Muscle layer of colon (tissue), 2 donors: ENCODE data around the gene SIK3.
"Not testable (repeated sequence)": the region's sequence is repeated elsewhere in the genome, so short reads cannot be mapped to it uniquely, and the experiment has no call there.

Experiments
- H3K27ac ChIP-seq: one replicate; pipeline ENCODE4 v1.7.0; 2013; ENCODE audit warnings: low read depth, mild to moderate bottlenecking, low read length, moderate library complexity
- H3K27me3 ChIP-seq, 2 donors: one replicate each; pipeline ENCODE4 v1.7.0; 2013; ENCODE audit warnings: low read length in 2 of 2, mild to moderate bottlenecking in 2 of 2; ENCODE audit not compliant: insufficient read depth in 2 of 2, control insufficient read depth in 1 of 2
- H3K36me3 ChIP-seq: one replicate; pipeline ENCODE4 v1.7.0; 2013; ENCODE audit warnings: mild to moderate bottlenecking, low read length; ENCODE audit not compliant: insufficient read depth
- H3K4me1 ChIP-seq: one replicate; pipeline ENCODE4 v1.7.0; 2013; ENCODE audit warnings: mild to moderate bottlenecking, low read length; ENCODE audit not compliant: insufficient read depth
- H3K4me3 ChIP-seq, 2 donors: one replicate each; pipeline ENCODE4 v1.7.0; 2013; ENCODE audit warnings: low read length in 2 of 2, low read depth in 1 of 2, mild to moderate bottlenecking in 1 of 2, moderate library complexity in 1 of 2
- H3K9ac ChIP-seq: one replicate; pipeline ENCODE4 v1.7.0; 2013; ENCODE audit warnings: low read length
- H3K9me3 ChIP-seq: one replicate; pipeline ENCODE4 v1.7.0; 2013; ENCODE audit warnings: mild to moderate bottlenecking, low read length
- donor health status: abdominal sarcoma.
- donor health status: Adenocarcinoma of cecum.

Gene SIK3

DNA sequence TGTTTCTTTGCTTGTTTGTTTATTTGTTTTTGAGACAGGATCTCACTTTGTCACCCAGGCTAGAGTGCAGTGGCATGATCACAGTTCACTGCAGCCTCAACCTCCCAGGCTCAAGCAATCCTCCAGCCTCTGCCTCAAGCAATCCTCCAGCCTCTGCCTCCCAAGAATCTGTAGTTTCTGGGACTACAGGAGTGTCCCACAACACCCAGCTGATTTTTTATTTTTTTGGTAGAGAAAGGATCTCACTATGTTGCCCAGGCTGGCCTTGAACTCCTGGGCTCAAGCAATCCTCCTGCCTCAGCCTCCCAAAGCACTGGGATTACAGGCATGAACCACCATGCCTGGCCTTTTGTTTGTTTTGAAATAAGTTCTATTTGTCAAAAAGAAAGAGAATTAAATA, 296.6 kb downstream of the SIK3 start:
- H3K9me3 ChIP-seq, H3K27ac ChIP-seq, H3K27me3 ChIP-seq, H3K9ac ChIP-seq, H3K4me3 ChIP-seq, H3K36me3 ChIP-seq, H3K4me1 ChIP-seq: not testable (repeated sequence)

DNA sequence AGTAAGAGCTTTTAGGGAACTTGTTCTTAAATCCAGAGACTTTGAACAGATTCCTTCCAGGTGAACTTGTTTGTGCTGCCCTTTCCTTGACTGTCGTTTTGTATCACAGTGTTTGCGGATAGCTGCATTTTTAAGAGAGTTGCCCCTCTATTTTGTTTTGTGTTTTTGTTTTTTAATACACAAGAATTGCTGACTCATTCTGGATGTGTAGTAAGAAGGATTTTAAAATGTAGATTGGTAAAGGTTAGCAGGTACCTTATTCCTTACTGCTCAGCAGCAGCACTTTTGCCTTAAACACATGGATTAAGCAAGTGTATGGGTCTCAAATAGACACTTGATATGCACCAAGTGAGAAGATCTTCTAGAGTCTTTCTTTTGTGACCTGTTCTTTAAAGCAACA, 297.6 kb downstream of the SIK3 start:
- Histone ChIP-seq H3K4me1 (no peaks in the 10 kb centered on the region), H3K27ac (no peak overlapping the region), H3K36me3 (no peaks in the 10 kb centered on the region), H3K27me3 (no peaks in the 10 kb centered on the region), H3K9me3 (no peaks in the 10 kb centered on the region), H3K4me3 (no peak overlapping the region), H3K9ac (no peak overlapping the region)

DNA sequence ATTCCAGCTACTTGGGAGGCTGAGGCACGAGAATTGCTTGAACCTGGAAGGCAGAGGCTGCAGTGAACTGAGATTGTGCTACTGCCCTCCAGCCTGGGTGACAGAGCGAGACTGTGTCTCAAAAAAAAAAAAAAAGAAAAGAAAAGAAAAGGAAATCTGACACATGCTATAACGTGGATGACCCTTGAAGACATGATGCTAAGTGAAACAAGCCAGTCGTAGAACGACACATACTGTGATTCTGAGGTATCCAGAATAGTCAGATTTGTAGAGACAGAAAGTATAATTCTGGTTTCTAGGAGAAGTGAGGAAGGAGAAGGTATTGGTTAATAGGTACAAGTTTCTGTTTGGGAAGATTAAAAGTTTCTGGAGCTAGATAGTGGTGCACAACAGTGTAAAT, 299.9 kb downstream of the SIK3 start:
- Histone ChIP-seq H3K9me3 (no peaks in the 10 kb centered on the region), H3K4me3 (no peak overlapping the region), H3K4me1 (no peaks in the 10 kb centered on the region), H3K27me3 (no peaks in the 10 kb centered on the region), H3K36me3 (no peaks in the 10 kb centered on the region), H3K9ac (no peak overlapping the region), H3K27ac (no peak overlapping the region)

DNA sequence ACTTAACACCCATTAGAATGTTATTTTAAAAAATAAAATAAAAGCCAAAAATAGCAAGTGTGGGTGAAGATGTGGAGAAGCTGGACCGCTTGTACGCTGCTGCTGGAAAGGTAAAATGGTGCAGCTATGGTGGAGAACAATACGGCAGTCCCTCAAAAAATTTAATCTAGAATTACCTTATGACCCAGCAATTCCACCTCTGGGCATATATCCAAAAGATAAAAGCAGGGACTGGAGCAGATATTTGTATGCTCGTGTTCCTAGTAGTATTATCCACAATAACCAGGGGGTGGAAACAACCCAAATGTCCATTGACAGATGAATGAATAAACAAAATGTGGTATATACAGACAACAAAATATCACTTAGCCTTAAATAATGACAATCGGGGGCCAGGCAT, 300.4 kb downstream of the SIK3 start:
- no peaks in the 10 kb centered on the region for H3K36me3 ChIP-seq
- H3K4me1 ChIP-seq: no peaks in the 10 kb centered on the region
- no peaks in the 10 kb centered on the region for H3K27me3 ChIP-seq
- no peak overlapping the region for H3K27ac ChIP-seq
- H3K9me3 ChIP-seq: no peaks in the 10 kb centered on the region
- no peak overlapping the region for H3K4me3 ChIP-seq
- no peak overlapping the region for H3K9ac ChIP-seq

DNA sequence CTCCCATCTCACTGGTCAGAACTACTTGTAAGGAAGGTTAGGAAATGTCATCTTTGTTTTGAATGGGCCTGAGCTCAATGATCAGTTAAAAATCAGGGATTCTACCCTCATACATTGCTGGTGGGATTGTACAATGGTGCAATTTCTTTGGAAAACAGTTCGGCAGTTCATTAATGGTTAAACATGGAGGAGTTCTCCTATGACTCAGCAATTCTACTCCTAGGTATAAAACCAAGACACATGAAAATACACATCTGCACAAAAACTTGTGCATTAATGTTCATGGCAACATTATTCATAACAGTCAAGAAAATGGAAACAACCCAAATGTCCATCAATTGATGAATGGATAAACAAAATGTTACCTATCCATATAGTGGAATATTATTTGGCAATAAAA, 301.7 kb downstream of the SIK3 start:
- no peak overlapping the region for H3K27ac ChIP-seq
- H3K9ac ChIP-seq: no peak overlapping the region
- no peaks in the 10 kb centered on the region for H3K36me3 ChIP-seq
- H3K4me3 ChIP-seq: no peak overlapping the region
- no peaks in the 10 kb centered on the region for H3K27me3 ChIP-seq
- no peaks in the 10 kb centered on the region for H3K9me3 ChIP-seq
- no peaks in the 10 kb centered on the region for H3K4me1 ChIP-seq

DNA sequence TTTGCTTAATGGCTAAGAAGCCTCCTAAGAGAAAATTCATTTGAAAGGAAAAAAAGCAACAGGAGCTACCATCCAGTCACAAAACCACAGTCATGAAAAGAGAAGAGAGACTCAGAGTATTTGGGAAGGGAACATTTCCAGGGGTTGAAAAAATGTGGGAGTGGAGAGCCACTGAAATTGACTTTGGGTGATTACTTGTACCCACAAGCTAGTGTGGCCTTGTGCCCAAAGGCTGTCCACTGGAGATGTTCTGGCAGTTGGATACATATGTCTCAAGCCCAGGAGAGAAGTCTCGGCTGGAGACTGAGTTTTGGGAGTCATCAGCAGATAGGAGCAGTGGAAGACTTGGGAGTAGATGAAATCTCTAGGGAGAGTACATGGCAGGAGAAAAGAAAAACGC, 303.4 kb downstream of the SIK3 start:
- Histone ChIP-seq H3K36me3 (no peaks in the 10 kb centered on the region), H3K4me3 (no peak overlapping the region), H3K27ac (no peak overlapping the region), H3K27me3 (no peaks in the 10 kb centered on the region), H3K9ac (no peak overlapping the region), H3K9me3 (no peaks in the 10 kb centered on the region), H3K4me1 (no peaks in the 10 kb centered on the region)

DNA sequence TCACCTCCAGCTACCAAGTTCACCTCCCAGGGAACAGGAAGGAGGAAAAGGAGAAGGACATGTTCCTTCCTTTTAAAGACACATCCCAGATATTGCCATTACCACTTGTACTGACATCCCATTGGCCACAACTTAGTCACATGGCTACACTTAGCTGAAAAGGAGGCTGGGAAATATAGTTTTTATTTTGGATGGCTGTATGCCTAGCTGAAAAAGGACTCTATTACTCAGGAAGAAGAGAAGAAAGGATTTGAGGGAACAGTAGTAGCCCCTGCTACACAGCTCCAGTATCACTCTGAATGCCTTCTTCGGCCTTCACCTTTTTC, 304.5 kb downstream of the SIK3 start:
- Histone ChIP-seq H3K4me3 (no peak overlapping the region), H3K27ac (no peak overlapping the region), H3K9me3 (no peaks in the 10 kb centered on the region), H3K4me1 (peaks cover under 1% of the 10 kb centered on the region), H3K27me3 (no peaks in the 10 kb centered on the region), H3K9ac (no peak overlapping the region), H3K36me3 (no peaks in the 10 kb centered on the region)
